ENCODE measurements around the gene ATP6V0B. TPM values are rescaled to one million over a fixed set of nuclear protein-coding genes. Genes with fewer than 3 reads are reported as not detected.

ATP6V0B gene
- total and polyA plus RNA-seq, 2 of the 13 experiments (the other 11 are each of a cell fraction or from before 2014, with no cell fraction given) = 157 to 161 TPM

DNA sequence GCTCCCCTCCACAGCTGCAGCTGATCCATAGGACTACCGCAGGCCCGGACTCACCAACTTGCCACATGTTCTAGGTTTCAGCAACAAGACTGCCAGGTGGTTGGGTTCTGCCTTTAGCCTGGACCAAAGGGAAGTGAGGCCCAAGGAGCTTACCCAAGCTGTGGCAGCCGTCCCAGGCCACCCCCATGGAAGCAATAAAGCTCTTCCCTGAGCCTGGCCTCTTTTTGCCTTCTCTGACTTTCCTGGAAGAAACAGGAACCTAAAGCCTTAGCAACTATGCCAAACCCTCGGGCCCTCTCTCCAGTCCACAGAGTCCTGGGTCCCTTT lies 43.8 kb upstream of the ATP6V0B start:
- in situ Hi-C loops (cut with HindIII; ENCODE audit: extremely low pct_ligation_motif_present, low pct_unique_long_range_greater_than_20kb) (loop anchor here (5.0 kb wide), 2 partner anchors 174 to 404 kb away; no protein-coding TSS in a partner anchor), intact Hi-C loops (cut with micrococcal nuclease; ENCODE audit: unreplicated experiment) (loop anchor here (10.0 kb wide), 1 partner anchor 104 kb away; the partner anchor contains the start of gene SLC6A9)
- no peak overlapping the region for H2AFZ ChIP-seq (ENCODE audit: low read length)
- H3K4me1 ChIP-seq (ENCODE audit: insufficient read depth, low read length) = peaks cover 29% of the 10 kb centered on the region
- no peaks in the 10 kb centered on the region for H3K9me3 ChIP-seq (ENCODE audit: low read length)
- H3K79me2 ChIP-seq (ENCODE audit: insufficient read depth, low read length) = no peaks in the 10 kb centered on the region
- H3K4me2 ChIP-seq (ENCODE audit: low read depth, low read length) = no peak overlapping the region
- H3K27ac ChIP-seq (ENCODE audit: extremely low read length, insufficient read depth, low read length) = no peak overlapping the region
- BruUV-seq (replicated peaks) = no TSS peak
- 49% methylated on average over 2 of the region's 4 CpGs for WGBS (ENCODE audit: low lambda C conversion rate)
- ATAC-seq (no peak), FAIRE-seq (no peak), DNase-seq (ENCODE audit: low spot score) (no peak)
- ChIA-PET POLR2A (interaction anchor here (1.4 to 1.9 kb wide), 2 partner anchors 44 to 224 kb away, joined by 5 to 7 read pairs; partner anchors contain the start of genes ATP6V0B and ST3GAL3), CTCF (ENCODE audit: low intra/inter-chr PET ratio, low total read pairs) (no interaction called here)
- no peak overlapping the region for H3K4me3 ChIP-seq (replicated peaks in 1 of 3; ENCODE audit: insufficient read depth in 1 of 3, low read depth in 2 of 3, low read length in 3 of 3)
- no peaks in the 10 kb centered on the region; a peak in 1 of 5 replicates for H3K36me3 ChIP-seq (replicated peaks in 1 of 2; ENCODE audit: control insufficient read depth in 1 of 2, insufficient read depth in 2 of 2, low read length in 2 of 2)
- no peaks in the 10 kb centered on the region for H3K27me3 ChIP-seq (ENCODE audit: control insufficient read depth in 1 of 2, insufficient read depth in 2 of 2, low read length in 2 of 2)
- TF ChIP-seq NFKBIZ (CRISPR knock-in tag; IDR thresholded peaks at IDR 0.05) (no peak), ZNF343 (CRISPR knock-in tag; IDR thresholded peaks at IDR 0.05) (no peak), ZNF124 (CRISPR knock-in tag; IDR thresholded peaks at IDR 0.05) (no peak), NAIF1 (CRISPR knock-in tag; IDR thresholded peaks at IDR 0.05; ENCODE audit: borderline replicate concordance) (no peak), ZNF672 (CRISPR knock-in tag; IDR thresholded peaks at IDR 0.05) (no peak), NFATC3 (CRISPR knock-in tag; IDR thresholded peaks at IDR 0.05) (no peak), ATF1 (CRISPR knock-in tag; IDR thresholded peaks at IDR 0.05) (no peak), ZNF570 (CRISPR knock-in tag; IDR thresholded peaks at IDR 0.05; ENCODE audit: borderline replicate concordance) (no peak)
- TF ChIP-seq, protein P1, sequence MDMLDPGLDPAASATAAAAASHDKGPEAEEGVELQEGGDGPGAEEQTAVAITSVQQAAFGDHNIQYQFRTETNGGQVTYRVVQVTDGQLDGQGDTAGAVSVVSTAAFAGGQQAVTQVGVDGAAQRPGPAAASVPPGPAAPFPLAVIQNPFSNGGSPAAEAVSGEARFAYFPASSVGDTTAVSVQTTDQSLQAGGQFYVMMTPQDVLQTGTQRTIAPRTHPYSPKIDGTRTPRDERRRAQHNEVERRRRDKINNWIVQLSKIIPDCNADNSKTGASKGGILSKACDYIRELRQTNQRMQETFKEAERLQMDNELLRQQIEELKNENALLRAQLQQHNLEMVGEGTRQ (IDR thresholded peaks at IDR 0.05; ENCODE audit: low read depth, low read length) = no peak
- TF ChIP-seq, protein P1 (CRISPR knock-in tag; IDR thresholded peaks at IDR 0.05; ENCODE audit: borderline replicate concordance) = no peak
- no peak overlapping the region for H3K9ac ChIP-seq (ENCODE audit: insufficient read depth, low read depth, low read length)
- 0 out of 2 replicates have a peak, but pooled peaks cover 2% of the 10 kb centered on the region for H4K20me1 ChIP-seq (ENCODE audit: insufficient read depth, low read length)

Data from HepG2 (cell line).